ENCODE results near the gene MIB1.
"Not testable (repeated sequence)": the region's sequence is repeated elsewhere in the genome, so short reads cannot be mapped to it uniquely, and the experiment has no call there.

MIB1 gene

DNA sequence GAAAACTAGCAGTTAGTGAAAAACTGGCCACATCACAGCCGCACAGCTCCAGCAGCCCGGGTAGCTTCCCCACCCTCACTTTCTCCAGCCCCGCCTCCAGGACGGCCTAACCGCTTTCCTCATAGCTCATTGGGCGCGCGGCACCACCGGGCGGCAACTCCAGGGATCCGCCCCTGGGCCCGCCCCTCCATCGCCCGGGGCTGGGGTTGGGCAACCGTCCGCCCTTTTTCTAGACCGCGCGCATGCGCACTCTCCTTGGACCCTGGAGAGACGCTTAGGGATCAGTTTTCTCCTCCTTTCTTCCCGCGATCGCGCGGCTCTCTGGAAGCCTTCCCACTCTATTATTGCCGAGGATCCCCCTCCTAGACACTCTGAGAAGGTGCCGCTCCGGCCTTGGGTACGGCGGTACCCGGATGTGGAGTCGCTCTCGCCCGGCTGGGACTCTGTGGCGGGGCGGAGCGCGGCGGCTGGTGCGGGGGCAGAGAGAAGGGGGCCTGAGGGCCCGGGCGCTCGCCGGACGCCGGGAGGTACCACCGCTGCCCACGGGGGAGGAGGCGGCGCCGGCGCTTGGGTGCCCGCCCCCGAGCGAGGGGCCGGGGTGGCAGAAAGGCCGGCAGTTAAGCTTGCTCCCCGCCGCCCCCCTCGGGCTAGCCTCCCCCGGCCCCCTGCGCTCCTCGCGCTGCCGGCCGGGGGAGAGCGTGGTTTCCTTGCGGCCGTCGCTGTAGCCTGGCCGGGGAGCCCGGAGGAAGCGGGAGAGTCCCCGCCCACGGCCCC, at the start of gene MIB1:
MIB1 (plus strand) TSS at position 255 of the 774 bp plus-strand sequence. CDS start 792 bp downstream, outside the sequence.
- peak; percentile 92 for DNase-seq (ENCODE audit: low read depth, low spot score)

DNA sequence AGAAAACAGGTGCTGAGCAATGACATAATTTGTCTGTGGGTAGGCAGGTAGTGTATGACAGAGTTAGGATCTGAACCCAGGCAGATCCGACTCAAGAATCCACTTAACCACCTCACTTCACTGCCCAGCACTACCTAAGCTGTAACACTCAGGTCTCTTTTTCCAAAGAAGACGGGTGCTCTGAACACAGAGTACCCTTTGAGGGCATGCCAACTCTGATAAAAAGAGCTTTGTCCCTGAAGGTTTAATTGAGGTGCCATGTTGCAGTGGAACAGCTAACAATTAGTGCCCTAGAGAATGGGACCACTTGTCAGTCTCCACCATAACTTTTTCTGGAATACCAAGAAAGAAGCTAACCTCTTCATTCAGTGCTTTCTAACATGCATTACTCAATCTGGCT, 47.3 kb upstream of the MIB1 start:
- no peak for DNase-seq (ENCODE audit: low read depth, low spot score)

DNA sequence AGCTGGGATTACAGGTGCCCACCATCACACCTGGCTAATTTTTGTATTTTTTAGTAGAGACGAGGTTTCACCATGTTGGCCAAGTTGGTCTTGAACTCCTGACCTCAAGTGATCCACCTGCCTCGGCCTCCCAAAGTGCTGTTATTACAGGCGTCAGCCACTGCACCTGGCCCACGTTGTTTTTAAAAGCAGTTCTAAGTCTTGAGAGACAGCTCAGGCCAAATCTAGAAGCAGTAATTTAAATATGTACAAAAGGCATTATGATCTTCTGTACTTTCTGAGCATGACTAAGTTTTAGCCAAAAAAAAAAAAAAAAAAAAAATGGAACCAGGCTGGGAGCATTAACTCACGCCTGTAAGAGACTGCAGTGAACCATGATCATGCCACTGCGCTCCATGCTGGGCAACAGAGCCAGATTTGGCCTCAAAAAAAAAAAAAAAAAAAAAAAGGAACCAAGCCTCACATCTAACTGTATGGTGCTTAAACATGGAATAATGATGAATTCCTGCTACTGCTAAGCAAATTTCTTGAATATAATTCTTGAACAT, 40.0 kb upstream of the MIB1 start:
- no peak for DNase-seq (ENCODE audit: low read depth, low spot score)

DNA sequence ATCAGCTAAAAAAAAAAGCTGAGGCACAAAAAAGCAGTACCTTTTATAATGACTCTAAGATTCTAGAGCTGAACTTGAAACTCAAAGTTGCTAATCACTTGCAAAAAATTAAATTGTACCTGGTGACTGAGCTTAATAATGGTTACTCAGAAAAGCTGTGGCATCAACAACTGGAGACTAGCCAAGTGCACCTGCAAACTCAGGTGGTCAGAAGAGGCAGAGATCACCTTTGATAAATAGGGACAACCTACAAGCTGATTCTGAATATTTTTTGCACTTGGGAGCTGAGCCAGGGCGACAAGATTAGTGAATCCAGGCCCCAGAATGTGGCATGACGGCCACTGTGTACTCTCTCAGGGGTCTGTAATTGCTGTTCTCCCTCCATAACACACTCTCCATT, 39.0 kb upstream of the MIB1 start:
- DNase-seq (ENCODE audit: low read depth, low spot score): no peak

DNA sequence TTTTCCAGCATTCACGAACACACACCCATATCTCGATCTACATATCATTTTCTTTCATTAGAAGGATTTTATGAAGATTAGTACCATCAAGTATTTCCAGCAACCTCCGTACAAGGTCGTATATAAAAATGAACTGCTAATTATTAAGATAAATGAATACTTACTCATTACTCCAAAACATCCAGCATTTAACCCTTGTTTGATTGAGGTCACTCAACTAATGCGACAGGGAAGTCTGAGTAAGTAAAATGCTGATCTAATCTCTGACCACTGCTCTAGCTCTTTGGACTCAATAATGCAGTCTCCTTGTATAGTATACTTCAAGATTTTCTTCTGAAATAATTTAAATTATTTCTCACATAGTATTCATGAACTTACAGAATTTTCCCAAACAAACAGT, 38.0 kb upstream of the MIB1 start:
- no peak for DNase-seq (ENCODE audit: low read depth, low spot score)

DNA sequence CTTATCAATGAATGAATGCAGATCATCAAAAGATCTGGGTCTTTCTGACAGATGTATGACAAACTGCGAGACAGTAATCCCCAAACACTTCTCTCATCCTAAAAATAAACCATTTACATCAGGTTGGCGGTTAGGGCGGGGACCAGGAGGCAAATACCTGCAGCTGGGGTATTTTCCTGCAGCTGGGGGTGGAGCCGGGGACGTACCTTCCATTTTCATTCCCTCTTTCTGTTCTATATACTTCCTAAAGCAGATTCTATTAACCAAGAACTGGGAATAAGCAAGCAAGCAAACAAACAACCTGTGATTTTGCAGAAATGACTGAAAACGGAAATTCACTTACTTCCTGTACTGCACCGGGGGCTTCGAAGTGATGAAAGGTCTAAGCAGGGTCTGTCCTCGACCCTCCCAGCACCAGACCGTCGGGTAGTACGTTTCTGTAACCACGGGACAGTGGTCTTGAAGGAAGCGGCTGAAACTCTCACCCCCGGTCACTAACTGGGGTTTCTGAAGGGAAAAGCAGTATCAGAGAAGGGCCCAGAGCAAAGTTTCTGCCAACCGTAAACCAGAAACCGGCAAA, 37.3 kb upstream of the MIB1 start:
- DNase-seq (ENCODE audit: low read depth, low spot score): no peak

DNA sequence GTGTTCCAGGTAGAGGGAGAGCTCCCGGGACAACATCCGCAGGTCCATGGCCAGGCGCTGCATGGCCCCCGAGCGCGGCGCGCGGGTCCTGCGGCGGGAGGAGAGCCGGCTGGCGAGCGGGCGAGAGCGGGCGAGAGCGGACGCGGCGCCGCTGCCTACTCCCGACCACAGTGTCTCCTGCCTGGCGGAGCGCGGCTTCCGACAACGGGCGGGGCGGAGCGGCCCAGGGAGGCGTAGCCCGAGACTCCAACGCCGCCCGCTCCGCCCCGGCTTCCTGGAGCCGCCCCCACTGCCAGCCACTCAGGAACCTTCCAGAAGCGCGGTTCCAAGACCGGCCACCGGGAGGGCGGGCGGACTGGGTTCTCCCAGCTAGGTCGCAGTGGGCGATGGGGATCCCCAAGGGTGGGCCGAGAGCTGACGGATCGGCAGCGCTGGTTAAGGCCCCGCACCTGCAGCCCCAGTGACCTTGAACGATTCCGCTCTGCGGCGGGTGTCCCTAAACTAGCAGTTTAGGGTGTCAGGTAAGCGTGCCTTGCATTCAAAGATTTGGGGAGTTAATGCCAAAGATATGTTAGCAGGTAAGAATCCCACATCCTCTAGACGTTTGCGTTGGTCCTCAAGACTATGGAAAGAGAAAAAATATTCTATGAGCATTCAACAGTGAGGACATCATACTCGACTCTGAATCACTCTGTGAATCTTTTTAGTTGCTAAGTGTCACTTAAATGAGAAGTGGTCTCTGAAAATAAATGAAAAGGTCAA, 35.8 kb upstream of the MIB1 start, which contains the start of gene ABHD3:
ABHD3 (minus strand) TSS at position 172 of the 762 bp plus-strand sequence; CDS start at position 63, 109 bp downstream.
- DNase-seq (ENCODE audit: low read depth, low spot score): peak; percentile 45

DNA sequence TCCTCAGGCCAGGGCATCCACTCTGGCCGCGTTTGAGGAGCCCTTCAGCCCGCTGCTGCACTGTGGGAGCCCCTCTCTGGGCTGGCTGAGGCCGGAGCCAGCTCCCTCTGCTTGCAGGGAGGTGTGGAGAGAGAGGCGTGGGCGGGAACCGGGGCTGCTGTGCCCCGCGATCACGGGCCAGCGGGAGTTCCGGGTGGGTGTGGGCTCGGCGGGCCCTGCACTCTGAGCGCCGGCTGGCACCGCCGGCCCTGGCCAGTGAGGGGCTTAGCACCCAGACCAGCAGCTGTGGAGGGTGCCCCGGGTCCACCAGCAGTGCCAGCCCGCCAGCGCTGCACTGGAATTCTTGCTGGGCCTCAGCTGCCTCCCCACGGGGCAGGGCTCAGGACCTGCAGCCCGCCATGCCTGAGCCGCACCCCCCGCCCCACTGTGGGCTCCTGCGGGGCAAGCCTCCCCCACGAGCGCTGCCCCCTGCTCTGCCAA, 34.2 kb upstream of the MIB1 start:
- no peak for DNase-seq (ENCODE audit: low read depth, low spot score)

DNA sequence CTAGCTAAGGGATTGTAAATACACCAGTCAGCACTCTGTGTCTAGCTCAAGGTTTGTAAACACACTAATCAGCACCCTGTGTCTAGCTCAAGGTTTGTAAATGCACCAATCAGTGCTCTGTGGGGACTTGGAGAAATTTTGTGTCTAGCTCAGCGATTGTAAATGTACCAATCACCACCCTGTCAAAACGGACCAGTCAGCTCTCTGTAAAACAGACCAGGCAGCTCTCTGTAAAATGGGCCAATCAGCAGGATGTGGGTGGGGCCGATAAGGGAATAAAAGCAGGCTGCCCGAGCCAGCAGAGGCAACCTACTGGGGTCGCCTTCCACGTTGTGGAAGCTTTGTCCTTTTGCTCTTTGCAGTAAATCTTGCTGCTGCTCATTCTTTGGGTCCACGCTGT, 33.5 kb upstream of the MIB1 start:
- DNase-seq (ENCODE audit: low read depth, low spot score): not testable (repeated sequence)

DNA sequence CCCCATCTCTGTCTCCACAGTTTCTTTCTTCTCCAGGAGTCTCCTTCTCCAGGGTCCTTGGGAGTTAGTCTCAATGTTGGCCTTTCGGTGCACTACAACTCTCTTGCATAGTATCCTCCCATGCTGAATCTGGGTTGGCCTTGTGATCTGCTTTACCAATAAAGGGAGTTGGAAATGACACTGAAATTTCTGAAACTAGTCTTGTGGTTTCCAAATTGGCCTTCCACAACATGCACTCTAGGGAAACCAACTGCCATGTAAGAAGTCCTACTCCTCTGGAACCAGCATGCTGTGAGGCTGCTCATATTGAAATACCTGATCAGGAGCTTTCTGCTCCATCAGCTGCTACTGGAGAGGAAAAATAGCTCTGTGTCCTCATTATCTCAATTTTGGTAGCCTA, 26.1 kb upstream of the MIB1 start:
- no peak for DNase-seq (ENCODE audit: low read depth, low spot score)

DNA sequence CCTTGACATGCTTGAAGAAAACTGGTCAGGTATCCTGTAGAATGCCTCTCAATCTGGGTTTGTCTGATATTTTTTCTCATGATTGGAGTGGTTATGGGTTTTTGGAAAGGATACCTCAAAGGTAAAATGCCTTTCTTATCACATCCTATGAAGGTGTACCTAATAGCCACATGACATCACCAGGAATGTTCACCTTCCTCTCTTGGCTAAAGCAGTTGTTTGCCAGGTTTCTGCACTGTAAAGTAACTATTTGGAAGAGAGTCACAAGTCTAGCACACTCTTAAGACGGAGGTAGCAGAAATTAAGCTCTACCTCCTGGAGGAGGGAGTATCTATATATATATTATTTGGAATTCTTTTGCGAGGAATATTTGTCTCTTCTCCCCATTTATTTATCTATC, 17.9 kb upstream of the MIB1 start:
- no peak for DNase-seq (ENCODE audit: low read depth, low spot score)

DNA sequence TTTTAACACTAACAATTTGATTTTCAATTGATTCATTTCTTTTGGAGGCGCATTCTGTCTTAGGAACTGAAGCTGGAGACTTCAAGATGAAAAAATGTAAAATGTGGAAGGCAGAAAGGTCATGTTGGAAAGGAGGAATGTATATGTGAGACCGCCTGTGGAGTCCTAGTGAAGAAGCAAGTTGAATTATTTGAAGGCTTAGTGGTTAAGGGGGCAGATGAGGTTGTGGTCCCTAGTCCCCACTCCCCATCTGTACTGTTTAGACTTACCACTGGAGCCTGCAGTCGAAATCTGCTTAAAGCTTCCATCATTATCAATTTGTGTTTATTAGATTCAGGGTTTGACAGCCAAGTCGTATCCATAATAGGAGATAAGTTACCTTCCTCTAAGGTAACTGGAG, 15.4 kb upstream of the MIB1 start:
- DNase-seq (ENCODE audit: low read depth, low spot score): no peak

DNA sequence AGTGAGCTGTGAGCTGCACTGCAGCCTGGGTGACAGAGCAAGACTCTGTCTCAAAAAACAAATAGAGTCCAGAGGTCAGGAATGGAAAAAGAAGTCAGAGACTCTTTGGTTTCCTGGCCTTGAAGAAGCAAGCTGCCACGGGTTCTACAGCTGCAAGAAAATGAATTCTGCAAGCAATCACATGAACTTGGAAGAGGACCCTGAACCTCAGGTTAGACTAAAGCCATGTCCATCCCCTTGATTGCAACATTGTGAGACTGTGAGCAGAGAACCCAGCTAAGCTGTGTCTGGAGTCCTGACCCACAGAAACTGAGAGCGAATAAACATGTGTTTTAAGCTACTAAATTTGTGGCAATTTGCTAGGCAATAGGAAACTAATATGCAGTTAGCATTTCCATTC, 12.9 kb upstream of the MIB1 start:
- DNase-seq (ENCODE audit: low read depth, low spot score): no peak

DNA sequence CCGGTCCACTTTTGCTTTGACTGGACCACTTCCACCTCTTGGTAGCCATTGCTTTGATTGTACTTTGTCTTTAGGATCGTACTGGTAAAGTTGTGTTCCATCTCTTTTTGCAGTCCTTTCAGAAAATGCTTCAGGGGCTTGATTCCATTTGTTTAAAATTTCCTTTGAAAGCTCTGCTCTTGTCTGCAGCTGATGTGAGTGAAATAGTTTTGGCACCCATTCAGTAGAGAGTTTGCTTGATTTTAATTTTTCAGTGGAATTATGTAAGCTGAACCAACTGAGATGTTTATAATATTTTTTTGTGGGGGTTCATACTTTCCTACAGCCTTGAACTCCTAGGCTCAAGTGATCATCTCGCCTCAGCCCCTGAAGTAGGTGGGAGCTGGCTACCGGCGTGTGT, 7.6 kb upstream of the MIB1 start:
- DNase-seq (ENCODE audit: low read depth, low spot score): no peak

DNA sequence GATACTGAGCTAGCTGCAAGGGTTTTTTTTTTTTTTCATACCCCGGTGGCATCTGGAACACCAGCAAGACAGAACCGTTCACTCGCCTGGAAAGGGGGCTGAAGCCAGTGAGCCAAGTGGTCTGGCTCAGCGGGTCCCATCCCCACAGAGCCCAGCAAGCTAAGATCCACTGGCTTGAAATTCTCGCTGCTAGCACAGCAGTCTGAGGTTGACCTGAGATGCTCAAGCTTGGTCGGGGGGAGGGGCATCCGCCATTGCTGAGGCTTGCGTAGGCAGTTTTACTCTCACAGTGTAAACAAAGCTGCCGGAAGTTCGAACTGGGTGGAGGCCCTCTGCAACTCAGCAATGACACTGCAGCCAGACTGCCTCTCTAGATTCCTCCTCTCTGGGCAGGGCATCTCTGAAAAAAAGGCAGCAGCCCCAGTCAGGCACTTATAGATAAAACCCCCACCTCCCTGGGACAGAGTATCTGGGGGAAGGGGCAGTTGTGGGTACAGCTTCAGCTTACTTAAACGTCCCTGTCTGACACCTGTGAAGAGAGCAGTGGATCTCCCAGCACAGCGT, 5.1 kb upstream of the MIB1 start:
- DNase-seq (ENCODE audit: low read depth, low spot score): no peak

DNA sequence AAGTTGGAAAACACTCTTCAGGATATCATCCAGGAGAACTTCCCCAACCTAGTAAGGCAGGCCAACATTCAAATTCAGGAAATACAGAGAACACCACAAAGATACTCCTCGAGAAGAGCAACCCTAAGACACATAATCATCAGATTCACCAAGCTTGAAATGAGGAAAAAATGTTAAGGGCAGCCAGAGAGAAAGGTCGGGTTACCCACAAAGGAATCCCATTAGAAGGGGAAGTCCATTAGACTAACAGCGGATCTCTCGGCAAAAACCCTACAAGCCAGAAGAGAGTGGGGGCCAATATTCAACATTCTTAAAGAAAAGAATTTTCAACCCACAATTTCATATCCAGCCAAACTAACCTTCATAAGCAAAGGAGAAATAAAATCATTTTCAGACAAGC, 3.7 kb upstream of the MIB1 start:
- DNase-seq (ENCODE audit: low read depth, low spot score): not testable (repeated sequence)

DNA sequence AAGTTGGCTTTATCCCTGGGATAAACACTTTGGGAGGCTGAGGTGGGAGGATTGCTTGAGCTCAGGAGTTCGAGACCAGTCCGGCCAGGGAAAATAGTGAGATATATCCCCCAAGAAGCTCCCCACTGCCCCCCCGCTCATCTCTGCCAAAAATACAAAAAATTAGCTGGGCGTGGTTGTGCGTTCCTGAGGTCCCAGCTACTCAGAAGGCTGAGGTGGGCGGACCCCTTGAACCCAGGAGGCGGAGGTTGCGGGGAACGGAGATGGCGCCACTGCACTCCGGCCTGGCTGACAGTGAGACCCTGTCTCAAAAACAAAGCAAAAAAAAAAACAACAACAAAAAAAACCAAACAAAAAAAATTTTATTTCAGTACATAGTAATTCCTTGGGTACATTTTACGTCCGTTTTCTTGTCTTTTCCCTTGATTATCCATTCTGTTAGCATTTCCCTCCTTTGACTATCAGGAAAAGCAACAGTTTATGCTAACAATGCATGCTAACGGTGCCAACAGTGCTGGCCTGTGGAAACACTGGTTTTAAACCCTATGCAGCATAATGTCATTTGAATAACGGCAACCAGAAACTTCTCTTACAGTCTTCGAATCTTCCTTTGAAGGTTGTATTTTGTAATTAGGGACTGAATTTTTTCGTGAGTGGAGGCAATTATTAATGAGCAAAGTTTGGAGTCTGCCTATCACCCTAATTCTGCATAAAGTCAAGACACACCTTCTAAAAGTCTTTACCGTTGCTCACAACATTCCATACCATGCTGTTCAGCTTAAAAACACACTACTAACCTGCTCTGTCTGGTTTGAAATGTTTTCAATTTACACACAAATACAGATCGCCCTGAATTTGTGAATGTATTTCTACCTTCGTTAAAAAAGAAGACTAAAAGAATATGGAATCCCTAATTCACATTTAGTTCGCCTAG, 721 bp upstream of the MIB1 start:
- no peak for DNase-seq (ENCODE audit: low read depth, low spot score)

DNA sequence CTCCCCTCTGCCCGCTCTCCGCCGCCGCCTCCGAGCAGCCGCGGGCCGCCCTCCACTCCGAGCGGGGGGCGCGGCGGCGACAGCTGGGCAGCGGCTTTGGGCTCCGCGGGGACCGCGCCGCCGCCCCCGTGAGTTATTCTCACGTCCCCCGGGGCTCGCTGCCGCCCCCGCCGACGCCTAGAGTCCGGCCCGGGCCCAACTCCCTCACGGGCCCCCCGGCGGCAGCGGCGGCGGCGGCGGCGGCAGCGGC, 645 bp downstream of the MIB1 start:
- no peak for DNase-seq (ENCODE audit: low read depth, low spot score)

DNA sequence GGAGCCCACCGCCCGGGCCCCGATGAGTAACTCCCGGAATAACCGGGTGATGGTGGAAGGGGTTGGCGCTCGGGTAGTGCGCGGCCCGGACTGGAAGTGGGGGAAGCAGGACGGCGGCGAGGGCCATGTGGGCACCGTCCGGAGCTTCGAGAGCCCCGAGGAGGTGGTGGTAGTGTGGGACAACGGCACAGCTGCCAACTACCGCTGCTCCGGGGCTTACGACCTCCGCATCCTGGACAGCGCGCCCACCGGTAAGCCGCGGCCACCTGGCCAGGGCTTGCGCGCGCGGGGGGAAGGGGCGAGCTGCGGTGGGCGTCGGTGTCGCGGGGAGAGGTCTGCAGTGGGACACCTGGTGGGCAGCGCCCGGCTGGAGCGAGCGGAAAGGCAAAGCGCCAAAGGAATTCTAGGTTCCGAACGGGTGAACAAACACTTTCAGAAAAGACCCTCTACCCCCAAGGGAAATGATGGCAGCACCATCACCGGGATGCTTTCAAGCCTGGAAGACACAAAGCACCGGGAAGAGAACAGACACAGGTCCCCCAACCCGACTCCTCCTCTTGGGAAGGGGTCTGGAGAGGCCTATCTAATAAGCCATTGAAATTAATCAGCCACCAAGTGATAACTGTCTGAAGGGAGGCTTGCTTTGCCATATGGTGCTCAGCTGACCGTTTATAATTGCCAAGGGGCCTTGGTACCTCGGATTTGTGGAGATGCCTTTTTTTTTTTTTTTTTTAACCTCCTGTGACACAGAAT, 1.1 kb downstream of the MIB1 start:
- DNase-seq (ENCODE audit: low read depth, low spot score): no peak

DNA sequence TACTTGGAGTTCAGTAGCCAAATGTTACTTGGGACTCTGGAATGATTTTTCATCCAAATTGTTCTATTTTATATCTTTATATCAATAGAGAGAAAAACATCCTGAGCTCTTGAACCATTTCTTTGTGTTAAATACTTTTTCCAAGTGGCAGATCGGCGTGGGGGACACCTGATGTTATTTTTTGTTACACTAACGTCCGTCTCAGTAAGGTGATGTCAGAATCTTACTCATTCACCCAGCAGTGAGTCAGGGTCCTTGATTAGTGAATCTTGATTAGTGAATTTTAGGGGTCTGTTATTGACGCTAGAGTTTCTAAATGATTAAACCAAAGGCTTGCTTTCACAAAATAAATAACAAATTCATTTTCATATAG, 1.7 kb downstream of the MIB1 start:
- no peak for DNase-seq (ENCODE audit: low read depth, low spot score)
